Panc1 (cell line): ENCODE results near the gene PPCDC. TPM values are rescaled to one million over a fixed set of nuclear protein-coding genes. Genes with fewer than 3 reads are reported as not detected.

Experiments used
- ATAC-seq: fragments of 200-7000 bp; cut with Tn5 transposase; 2 replicates; pipeline ENCODE4 v1.9.1; 2020; ENCODE audit warnings: mild to moderate bottlenecking, moderate library complexity
- Bru-seq: library from RNA; stranded (reverse); fragments of 400-500 nt; gene quantifications from one replicate; lab custom pipeline; 2021; lab: Mats Ljungman, UMichigan
- BruChase-seq, 2 experiments: library from RNA; stranded (reverse); fragments of 400-500 nt; gene quantifications; one replicate each; lab custom pipeline; 2021; lab: Mats Ljungman, UMichigan
- BruUV-seq: library from RNA; stranded (reverse); fragments of 400-500 nt; replicated peaks from 2 replicates; lab custom pipeline; 2021; lab: Mats Ljungman, UMichigan
- CTCF ChIA-PET: fragments of 300-600 bp; sonication (Branson Sonifier 250); formaldehyde crosslinking; loops from one replicate; lab custom pipeline; 2022; ENCODE audit warnings: antibody characterized with exemption; lab: Charles Lee
- POLR2A ChIA-PET: fragments of 300-600 bp; sonication (Branson Sonifier 250); formaldehyde crosslinking; loops from one replicate; lab custom pipeline; 2022; ENCODE audit warnings: antibody characterized with exemption; lab: Charles Lee
- DNase-seq: peaks from one replicate; pipeline ENCODE4 v3.0.0-alpha.2; 2010; ENCODE audit warnings: low read depth, low spot score
- H3K27ac ChIP-seq: 2 replicates; pipeline ENCODE4 v1.5.1; 2011; ENCODE audit warnings: mild to moderate bottlenecking, low read length, inconsistent platforms
- H3K27me3 ChIP-seq: fragments of 200-500 bp; sonication (Bioruptor generic); 2 replicates; pipeline ENCODE4 v1.6.0; 2014; ENCODE audit warnings: low read length, inconsistent platforms; ENCODE audit not compliant: control insufficient read depth, insufficient read depth
- H3K36me3 ChIP-seq: fragments of 200-500 bp; sonication (Bioruptor generic); 2 replicates; pipeline ENCODE4 v1.5.1; 2014; ENCODE audit warnings: inconsistent platforms, mild to moderate bottlenecking, low read length, moderate library complexity; ENCODE audit not compliant: control insufficient read depth, insufficient read depth
- H3K4me1 ChIP-seq: 2 replicates; pipeline ENCODE4 v1.5.1; 2011; ENCODE audit warnings: inconsistent platforms, mild to moderate bottlenecking, low read length, moderate library complexity; ENCODE audit not compliant: control insufficient read depth, insufficient read depth
- H3K4me3 ChIP-seq, 2 experiments: 2 replicates each; pipeline ENCODE4 v1.5.1; 2011 to 2012; ENCODE audit warnings: low read depth in 2 of 2, low read length in 2 of 2, mild to moderate bottlenecking in 2 of 2, inconsistent platforms in 1 of 2, moderate library complexity in 1 of 2
- H3K9me3 ChIP-seq: fragments of 200-500 bp; sonication (Bioruptor generic); 2 replicates; pipeline ENCODE4 v1.5.1; 2014; ENCODE audit warnings: low read depth, mild to moderate bottlenecking, inconsistent platforms, low read length, moderate library complexity; ENCODE audit not compliant: control insufficient read depth, insufficient read depth
- CTCF ChIP-seq: fragments of 450-650 bp; IDR thresholded peaks from 2 replicates; pipeline ENCODE4 v1.5.1; 2017; ENCODE audit warnings: mild to moderate bottlenecking
- POLR2AphosphoS5 ChIP-seq: IDR thresholded peaks from 2 replicates; pipeline ENCODE4 v1.6.1; 2012; ENCODE audit warnings: mild to moderate bottlenecking, low read depth, low read length, moderate library complexity
- REST ChIP-seq, 2 experiments: IDR thresholded peaks; 2 replicates each; pipeline ENCODE4 v1.6.1; 2011 to 2012; ENCODE audit warnings: low read depth in 2 of 2, control low read depth in 1 of 2, low read length in 1 of 2, mild to moderate bottlenecking in 1 of 2, moderate library complexity in 1 of 2; ENCODE audit not compliant: insufficient read depth in 1 of 2
- SIN3A ChIP-seq: IDR thresholded peaks from 2 replicates; pipeline ENCODE4 v1.6.1; 2012; ENCODE audit warnings: low read depth, mild to moderate bottlenecking, low read length, moderate library complexity, borderline replicate concordance; ENCODE audit not compliant: insufficient read depth
- TCF7L2 ChIP-seq: IDR thresholded peaks from 2 replicates; pipeline ENCODE4 v1.6.1; 2011; ENCODE audit warnings: mild to moderate bottlenecking, low read depth, low read length, inconsistent platforms
- in situ Hi-C: cut with HindIII; loops from 2 replicates; pipeline ENCODE4 v1.10.0; 2016; ENCODE audit warnings: low sequenced_read_pairs, low pct_unique_long_range_greater_than_20kb
- intact Hi-C: fragments of 100-400 bp; cut with micrococcal nuclease; formaldehyde crosslinking; loops from one replicate; pipeline ENCODE4 v1.10.0; 2022; ENCODE audit not compliant: unreplicated experiment
- long read RNA-seq: library from polyadenylated mRNA; unstranded; transcript quantifications from one replicate; pipeline ENCODE4 v2.0.0, GENCODE V29; 2021; ENCODE audit not compliant: unreplicated experiment
- polyA plus RNA-seq: library from polyadenylated mRNA; unstranded; fragments of >200 nt; gene quantifications from one replicate; pipeline ENCODE4 v1.2.1, GENCODE V29; 2012; ENCODE audit warnings: missing spikeins; ENCODE audit not compliant: insufficient read length
- total RNA-seq: library from RNA; stranded (reverse); gene quantifications from one replicate; pipeline ENCODE4 v1.2.1, GENCODE V29; 2021; ENCODE audit not compliant: unreplicated experiment

The PPCDC gene
- total RNA-seq (26.1 TPM), Bru-seq, nascent RNA (percentile 79 among the genes with signal in this experiment), BruChase-seq, experiment 1, labeled RNA remaining after a 2-hour chase (percentile 84 among the genes with signal in this experiment), BruChase-seq, experiment 2, labeled RNA remaining after a 6-hour chase (percentile 74 among the genes with signal in this experiment)
- polyA plus RNA-seq, result 21.9 TPM
- long read RNA-seq, partial matches to known transcripts, result 4 of 24 reads
- long read RNA-seq, other reads (novel, unspliced or antisense), result 12 of 24 reads

- DNase-seq (peak; percentile 81), ATAC-seq (peak; percentile 100)
- Histone ChIP-seq H3K27ac (peak within 1 kb of the TSS; percentile 96), H3K4me1 (no peaks in the 10 kb centered on the region), H3K27me3 (no peaks in the 10 kb centered on the region), H3K4me3 (peak within 1 kb of the TSS; percentile 67 to 93), H3K36me3 (no peaks in the 10 kb centered on the region), H3K9me3 (no peaks in the 10 kb centered on the region)
- TF ChIP-seq TCF7L2 (no peak), REST (IDR thresholded peaks at IDR 0.05; ENCODE audit: insufficient read depth in 1 of 2, low read depth in 2 of 2, low read length in 1 of 2) (peak in 1 of 2 experiments; percentile 55; a peak in 2 of 4 replicates), POLR2AphosphoS5 (peak; percentile 98), SIN3A (0 out of 2 replicates have a peak, but pooled peaks have one; percentile 82)
- ChIA-PET POLR2A (interaction anchor here (0.5 to 0.9 kb wide), 5 partner anchors 9 to 1188 kb away, joined by 3 to 14 read pairs (median 9); partner anchors contain the start of gene RPP25), CTCF (interaction anchor here (0.7 to 1.1 kb wide), 2 partner anchors 8 to 14 kb away, joined by 3 to 6 read pairs; no protein-coding TSS in a partner anchor)
- in situ Hi-C loops (no loop called here), intact Hi-C loops (no loop called here)
- BruUV-seq, result no TSS peak
These were observed at the start of gene PPCDC for GRCh38 chr15:75023181-75023871. Gene PPCDC, plus strand, starts transcription at chr15:75023590. Its CDS starts 4,729 bp downstream, at chr15:75028319.

GRCh38 chr15:74976159-74976558, 47.2 kb upstream of the PPCDC start:
- CTCF ChIA-PET, result no interaction called here
- intact Hi-C loops, result no loop called here
- no peaks in the 10 kb centered on the region for H3K4me1 ChIP-seq
- ATAC-seq (no peak), DNase-seq (no peak)
- no peak for TF ChIP-seq SIN3A
- TF ChIP-seq TCF7L2, result no peak
- TF ChIP-seq CTCF, result no peak
- no peak for TF ChIP-seq POLR2AphosphoS5
- TF ChIP-seq REST (IDR thresholded peaks at IDR 0.05; ENCODE audit: insufficient read depth in 1 of 2, low read depth in 2 of 2, low read length in 1 of 2), result no peak
- no peaks in the 10 kb centered on the region for H3K27me3 ChIP-seq
- in situ Hi-C loops, result no loop called here
- H3K9me3 ChIP-seq, result no peaks in the 10 kb centered on the region
- BruUV-seq, result no TSS peak
- H3K27ac ChIP-seq, result no peak overlapping the region
- no peak overlapping the region for H3K4me3 ChIP-seq
- no peaks in the 10 kb centered on the region for H3K36me3 ChIP-seq
- POLR2A ChIA-PET, result no interaction called here
